NCI-H128 (cell line): ENCODE results near the gene DCX.
"Not testable (repeated sequence)": the region's sequence is repeated elsewhere in the genome, so short reads cannot be mapped to it uniquely, and the experiment has no call there.

Source experiments
- DNase-seq: peaks from one replicate; lab custom pipeline; 2025; ENCODE audit not compliant: unreplicated experiment; lab: John Stamatoyannopoulos, UW

DCX gene

GRCh38 chrX:111372086-111372485, 39.9 kb downstream of the DCX start:
- DNase-seq: no peak

DNA sequence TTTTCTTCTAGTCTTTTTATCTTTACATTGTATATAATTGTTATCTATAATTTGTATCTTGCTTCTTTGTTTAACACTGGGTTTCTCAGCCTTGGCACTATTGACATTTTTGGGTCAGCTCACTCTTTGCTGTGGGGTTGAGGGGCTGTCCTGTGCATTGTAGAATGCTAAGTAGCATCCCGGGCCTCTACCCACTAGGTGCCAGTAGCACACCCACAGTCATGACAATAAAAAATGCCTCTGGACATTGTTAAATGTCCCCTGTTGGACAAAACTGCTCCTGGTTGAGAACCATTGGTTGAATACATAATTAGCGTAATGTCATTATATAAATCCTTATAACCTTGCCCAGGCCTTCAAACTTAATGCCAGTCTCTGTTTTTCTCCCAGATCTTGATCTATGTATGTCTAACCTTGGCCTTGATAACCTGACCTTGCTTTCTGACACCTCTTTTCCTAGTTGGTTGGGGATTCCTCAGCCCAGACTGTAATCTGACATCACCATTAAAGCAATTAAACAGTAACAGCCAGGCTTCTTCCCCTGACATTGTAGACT, 46.1 kb downstream of the DCX start:
- no peak for DNase-seq

DNA sequence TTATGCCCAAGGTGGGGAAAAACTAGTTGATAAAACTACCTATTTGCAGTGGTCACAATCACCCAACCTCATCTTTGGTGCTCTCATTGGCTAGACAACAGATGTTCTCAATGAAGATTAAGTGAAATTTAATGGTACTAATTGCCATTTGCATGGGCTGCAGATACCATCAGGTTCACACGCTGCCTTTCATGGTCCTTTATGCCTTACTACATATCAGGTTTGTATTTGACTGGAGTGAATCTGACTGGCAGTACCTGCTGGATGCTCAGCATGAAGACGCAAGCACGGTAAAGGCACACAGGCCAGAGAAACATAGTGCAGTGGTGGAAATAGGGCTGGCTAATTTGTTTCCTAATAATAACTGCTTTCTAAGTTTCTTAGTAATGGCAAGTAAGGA, 48.3 kb downstream of the DCX start:
- DNase-seq: no peak

DNA sequence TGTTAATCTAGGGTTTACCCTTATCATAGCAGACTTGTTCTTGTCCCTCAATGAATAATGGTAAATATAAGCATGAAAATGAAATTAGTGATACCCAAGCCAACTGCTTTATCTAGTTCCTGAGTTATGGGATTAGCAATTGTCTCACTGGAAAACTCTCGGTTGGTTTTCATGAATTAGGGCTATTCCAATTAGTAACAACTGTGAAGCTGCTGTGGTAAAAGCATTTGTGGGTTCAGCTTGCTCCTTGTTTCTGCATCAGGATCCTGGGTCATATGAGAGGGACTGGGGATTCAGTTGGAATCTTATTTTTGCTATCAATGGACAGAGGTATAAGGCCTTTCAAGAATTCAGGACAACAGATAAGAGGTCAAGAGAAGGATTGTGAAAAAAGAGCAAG, 50.2 kb downstream of the DCX start:
- no peak for DNase-seq

DNA sequence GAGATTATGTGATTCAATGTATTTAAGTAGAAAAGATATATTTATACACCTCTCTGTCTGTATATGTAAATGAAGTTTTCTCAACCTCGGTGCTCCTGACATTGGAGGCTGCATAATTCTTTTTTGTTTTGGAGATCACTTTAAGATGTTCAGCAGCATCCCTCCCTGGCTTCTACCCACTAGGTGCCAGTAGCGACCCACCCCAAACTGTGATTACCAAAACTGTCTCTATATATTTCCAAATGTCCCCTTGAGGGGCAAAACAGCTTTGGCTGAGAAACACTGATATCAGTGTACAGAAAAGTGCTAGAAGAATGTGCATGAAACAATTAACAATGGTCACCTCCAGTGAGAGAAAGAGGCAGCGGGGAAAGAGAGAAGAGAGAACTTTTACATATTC, 51.2 kb downstream of the DCX start:
- DNase-seq: no peak

DNA sequence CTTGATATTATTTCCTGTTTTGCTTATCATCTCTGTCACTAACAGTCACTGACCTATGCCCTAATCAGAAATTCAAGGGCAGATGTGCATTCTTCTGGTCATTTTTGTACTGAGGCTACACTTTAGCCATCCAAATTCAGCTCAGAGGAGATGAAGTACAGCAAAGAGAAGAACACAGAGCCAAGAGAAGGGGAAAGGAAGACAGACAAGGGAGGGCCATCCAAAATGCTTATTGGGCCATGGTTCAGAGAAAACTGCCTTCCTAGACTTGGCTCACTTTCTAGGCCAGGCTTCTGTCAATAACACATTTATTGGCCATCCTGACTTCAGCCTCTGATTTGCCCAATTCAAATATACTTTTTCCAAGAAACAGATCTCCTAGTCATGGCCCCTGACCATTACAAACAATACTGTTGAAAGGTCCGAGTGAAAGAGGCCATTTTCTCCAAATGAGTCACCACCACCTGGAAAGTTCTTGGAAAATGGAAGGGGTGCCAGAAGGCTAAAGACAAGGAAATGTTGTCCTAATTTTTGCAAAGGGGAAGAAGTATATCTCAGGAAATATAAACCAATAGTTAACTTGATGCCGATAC, 56.4 kb downstream of the DCX start:
- DNase-seq: no peak

GRCh38 chrX:111354496-111354895, 57.5 kb downstream of the DCX start:
- no peak for DNase-seq

GRCh38 chrX:111353793-111354192, 58.2 kb downstream of the DCX start:
- DNase-seq: no peak

DNA sequence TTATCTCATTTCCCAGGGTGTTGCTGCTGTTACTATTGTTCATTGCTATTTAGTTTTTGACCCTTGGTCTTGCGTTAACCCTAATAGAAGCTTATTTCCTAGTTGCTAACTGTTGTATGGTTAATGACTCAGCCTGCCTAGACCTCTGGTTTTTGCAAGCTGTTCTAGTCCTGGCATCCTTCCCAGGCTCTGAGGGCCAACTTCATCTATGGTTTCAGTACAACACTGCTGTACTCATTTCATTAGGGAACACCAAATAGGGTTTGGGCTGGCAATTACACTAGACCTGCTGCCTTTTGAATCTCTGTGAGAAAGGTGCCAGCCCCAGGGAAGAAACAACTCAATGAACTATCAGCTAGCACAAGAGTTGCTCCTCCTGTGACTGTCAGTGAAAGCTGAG, 59.6 kb downstream of the DCX start:
- peak; percentile 2 for DNase-seq

- no peak for DNase-seq
Observed at GRCh38 chrX:111349934-111350333, 62.1 kb downstream of the DCX start.

- DNase-seq: no peak
Observed at GRCh38 chrX:111349101-111349500, 62.9 kb downstream of the DCX start.

DNA sequence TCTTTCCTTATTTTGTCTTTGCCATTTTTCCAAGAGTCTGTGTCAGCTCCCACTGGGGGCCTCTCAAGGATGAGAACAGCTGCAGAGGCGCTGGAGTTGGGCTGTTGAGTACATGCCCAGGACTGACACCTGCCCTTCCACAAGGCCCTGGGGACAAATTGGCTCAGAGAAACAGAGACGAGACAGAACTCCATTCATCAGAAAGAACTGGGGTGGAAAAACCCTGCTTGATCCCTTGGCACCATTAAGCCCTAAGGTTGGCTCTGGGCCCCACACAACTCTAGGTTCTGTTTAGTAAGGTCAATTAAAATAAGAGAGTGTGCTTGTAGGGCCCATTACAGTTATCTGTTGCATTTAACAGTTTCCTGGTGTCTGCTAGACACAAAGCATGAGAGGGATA, 63.6 kb downstream of the DCX start:
- DNase-seq: peak; percentile 26

DNA sequence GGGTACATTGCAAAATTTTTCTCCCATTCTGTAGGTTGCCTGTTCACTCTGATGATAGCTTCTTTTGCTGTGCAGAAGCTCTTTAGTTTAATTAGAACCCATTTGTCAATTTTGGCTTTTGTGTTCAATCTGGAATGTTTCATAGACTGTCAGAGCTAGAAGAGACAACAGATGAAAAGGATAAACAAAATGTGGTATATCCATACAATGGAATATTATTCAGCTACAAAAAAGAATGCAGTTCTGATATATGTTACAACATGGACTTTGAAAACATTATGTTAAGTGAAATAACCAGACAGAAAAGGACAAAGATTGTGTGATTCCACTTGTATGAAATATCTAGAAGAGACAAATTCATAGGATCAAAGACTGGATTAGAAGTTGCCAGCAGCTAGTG, 65.8 kb downstream of the DCX start:
- DNase-seq: not testable (repeated sequence)

- DNase-seq: no peak
Observed at GRCh38 chrX:111340054-111340453, 71.9 kb downstream of the DCX start.

DNA sequence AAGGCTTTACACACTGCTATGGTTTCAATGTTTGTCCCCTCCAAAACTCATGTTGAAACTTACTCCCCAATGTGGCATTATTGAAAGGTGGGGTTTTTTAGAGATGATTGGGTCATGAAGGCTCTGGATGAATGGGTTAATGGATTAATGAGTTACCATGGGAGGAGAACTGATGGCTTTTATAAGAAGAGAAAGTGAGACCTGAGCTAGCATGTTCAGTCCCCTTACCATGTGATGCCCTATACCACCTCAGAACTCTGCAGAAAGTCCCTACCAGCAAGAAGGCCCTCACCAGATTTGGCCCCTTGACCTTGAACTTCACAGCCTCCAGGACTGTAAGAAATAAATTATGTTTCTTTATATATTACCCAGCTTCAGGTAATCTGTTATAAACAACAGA, 72.8 kb downstream of the DCX start:
- DNase-seq: no peak

- no peak for DNase-seq
Observed at GRCh38 chrX:111338095-111338698, 73.8 kb downstream of the DCX start.

- no peak for DNase-seq
Observed at GRCh38 chrX:111337067-111337637, 74.8 kb downstream of the DCX start.

DNA sequence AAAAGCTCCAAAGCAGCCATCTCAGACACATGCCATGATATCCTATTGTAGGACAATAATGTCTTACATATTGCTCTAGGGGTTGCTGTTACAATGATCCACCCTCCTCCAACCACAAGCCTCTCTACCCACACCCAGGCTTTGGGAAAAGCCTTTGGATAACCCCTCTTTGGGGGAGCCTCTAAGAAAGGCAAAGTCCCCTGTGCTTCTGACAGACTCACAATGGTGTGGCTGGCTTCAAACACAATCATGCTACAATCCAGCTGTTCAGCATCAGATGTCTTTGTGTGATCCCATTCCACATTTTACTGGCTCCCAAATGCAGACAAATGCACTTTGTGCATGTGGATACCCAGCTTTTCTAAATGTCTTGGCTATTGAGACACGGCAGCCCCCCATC, 75.9 kb downstream of the DCX start:
- no peak for DNase-seq

GRCh38 chrX:111329370-111329769, 82.6 kb downstream of the DCX start:
- DNase-seq: no peak

DNA sequence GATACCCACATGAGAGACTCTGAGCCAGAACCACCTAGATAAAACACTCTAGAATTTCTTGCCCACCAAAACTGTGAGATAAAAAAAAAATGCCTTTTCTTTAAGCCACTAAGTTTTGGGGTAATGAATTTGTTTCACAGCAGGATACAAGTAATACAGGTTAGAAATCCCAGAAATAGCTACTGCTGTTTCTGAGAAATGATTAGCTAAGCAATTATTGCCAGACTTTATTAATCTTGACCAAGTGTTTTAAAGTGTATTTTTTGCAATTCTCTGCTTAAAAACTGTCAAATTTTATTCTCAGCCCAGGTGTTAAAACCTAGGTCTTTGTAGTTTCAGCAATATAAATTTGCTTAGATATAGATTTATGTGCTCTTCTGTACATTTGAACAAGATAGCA, 83.1 kb downstream of the DCX start:
- DNase-seq: no peak

DNA sequence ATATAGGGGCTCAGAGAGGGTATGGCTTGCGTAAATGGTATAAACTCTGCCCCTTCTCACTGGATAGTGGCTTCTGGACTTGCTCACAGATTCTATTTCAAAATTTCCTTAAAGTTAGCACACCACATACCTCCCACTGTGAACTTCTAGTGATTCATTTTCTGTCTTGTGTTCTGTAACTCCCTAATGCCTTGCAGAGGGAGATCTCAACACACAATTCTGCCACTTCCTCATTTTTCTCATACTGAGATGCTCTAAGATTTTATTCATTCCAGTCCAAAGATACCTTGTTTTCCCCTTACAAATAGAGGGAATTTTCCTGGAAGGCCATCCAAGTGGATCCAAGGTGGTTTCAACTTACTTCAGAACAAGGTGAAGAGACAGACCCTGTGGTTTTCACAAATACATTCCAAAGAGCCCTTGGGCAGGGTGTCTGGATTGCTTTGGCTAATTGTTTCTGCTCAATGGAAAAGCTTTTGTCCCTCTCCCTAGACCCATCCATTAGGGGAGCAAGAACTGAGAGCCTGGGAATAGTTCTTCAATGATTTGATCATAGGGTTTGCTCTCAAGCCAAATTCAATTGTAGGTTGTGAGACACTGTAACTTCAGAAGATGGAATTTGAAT, 89.6 kb downstream of the DCX start:
- no peak for DNase-seq

DNA sequence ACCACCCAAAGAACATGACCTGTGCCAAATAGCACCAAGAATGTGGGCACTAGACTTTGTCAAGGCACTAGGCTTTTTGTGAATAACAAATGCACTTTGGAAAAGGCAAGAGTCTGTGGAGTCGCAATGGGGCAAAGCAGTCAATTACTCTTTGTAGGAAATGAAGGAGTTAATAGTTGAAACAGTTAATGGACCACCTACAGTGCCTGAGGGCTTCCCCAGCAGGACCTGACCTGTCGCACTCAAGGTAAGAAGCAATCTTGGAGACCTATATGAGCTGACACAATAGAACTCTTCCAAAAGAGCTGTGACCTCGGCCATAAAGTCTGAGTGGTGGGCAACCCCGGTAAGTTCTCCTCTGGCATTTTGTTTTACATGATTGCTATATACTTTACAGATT, 92.5 kb downstream of the DCX start:
- no peak for DNase-seq
